T-helper 1 cell treated with Interleukin-12 subunit alpha and Interleukin-12 subunit beta and Interleukin-4 antibody, amounts not matched to agents 30 ng/mL and 1 ng/mL, for 36 hours (primary cell): ENCODE data around the gene TBC1D23. TPM values are rescaled to one million over a fixed set of nuclear protein-coding genes. Genes with fewer than 3 reads are reported as not detected.
"Not testable (repeated sequence)": the region's sequence is repeated elsewhere in the genome, so short reads cannot be mapped to it uniquely, and the experiment has no call there.

Experiments
- intact Hi-C: fragments of 100-400 bp; cut with micrococcal nuclease; formaldehyde crosslinking; loops from one replicate; pipeline ENCODE4 v1.15.1; 2024
- total RNA-seq: library from RNA; stranded (reverse); gene quantifications from 2 replicates; pipeline ENCODE4 v1.2.3, GENCODE V29; 2022

The TBC1D23 gene
- total RNA-seq, 1 donor from 2014 or later: 32.3 TPM

- intact Hi-C loops: loop anchor here (10.0 kb wide), 2 partner anchors 1335 to 1435 kb away; partner anchors contain the start of genes NXPE3 and ZBTB11
Observed at GRCh38 chr3:100339786-100340185, 79.0 kb downstream of the TBC1D23 start.

- intact Hi-C loops: no loop called here
Observed at GRCh38 chr3:100340527-100340926, 79.7 kb downstream of the TBC1D23 start.

- intact Hi-C loops: no loop called here
Observed at GRCh38 chr3:100348727-100349126, 87.9 kb downstream of the TBC1D23 start.

- intact Hi-C loops: not testable (repeated sequence)
Observed at GRCh38 chr3:100351770-100352169, 91.0 kb downstream of the TBC1D23 start.

GRCh38 chr3:100352296-100353231 lies 91.8 kb downstream of the TBC1D23 start:
- intact Hi-C loops: no loop called here

- intact Hi-C loops: no loop called here
Observed at GRCh38 chr3:100354850-100355249, 94.1 kb downstream of the TBC1D23 start.

GRCh38 chr3:100358413-100358812 lies 97.6 kb downstream of the TBC1D23 start:
- intact Hi-C loops: no loop called here

GRCh38 chr3:100359035-100359434 lies 98.2 kb downstream of the TBC1D23 start:
- intact Hi-C loops: no loop called here

GRCh38 chr3:100360757-100361496 lies 100.1 kb downstream of the TBC1D23 start:
- intact Hi-C loops: no loop called here

GRCh38 chr3:100361897-100362296 lies 101.1 kb downstream of the TBC1D23 start:
- intact Hi-C loops: no loop called here

- intact Hi-C loops: no loop called here
Observed at GRCh38 chr3:100364421-100364820, 103.6 kb downstream of the TBC1D23 start.

GRCh38 chr3:100366424-100366823 lies 105.6 kb downstream of the TBC1D23 start:
- intact Hi-C loops: no loop called here

GRCh38 chr3:100368441-100368840 lies 107.6 kb downstream of the TBC1D23 start:
- intact Hi-C loops: no loop called here

GRCh38 chr3:100370756-100371155 lies 110.0 kb downstream of the TBC1D23 start:
- intact Hi-C loops: no loop called here

- intact Hi-C loops: no loop called here
Observed at GRCh38 chr3:100374521-100374920, 113.7 kb downstream of the TBC1D23 start.

Other genes starting within 250 kb of the TBC1D23 start
- 15.7 and 16.8 TPM in 2 replicates for gene FILIP1L, start 146.5 kb upstream of the TBC1D23 start, total RNA-seq
- 42.5 and 45.5 TPM in 2 replicates for gene NIT2, start 73.8 kb downstream of the TBC1D23 start, total RNA-seq
- gene TOMM70, start 140.1 kb downstream of the TBC1D23 start, total RNA-seq: 45.3 and 45.8 TPM in 2 replicates
- 0.76 and 1.5 TPM in 2 replicates for gene LNP1, start 140.5 kb downstream of the TBC1D23 start, total RNA-seq
- 0.10 and 0.22 TPM in 2 replicates for gene TMEM45A, start 231.6 kb downstream of the TBC1D23 start, total RNA-seq